WTC11 (cell line): ENCODE measurements around the gene ZNF814. TPM values are rescaled to one million over a fixed set of nuclear protein-coding genes. Genes with fewer than 3 reads are reported as not detected.

ENCODE experiments used
- CREM ChIP-seq: sonication (generic); formaldehyde crosslinking; IDR thresholded peaks from 2 replicates; pipeline ENCODE4 v1.8.1; 2022; ENCODE audit warnings: mild to moderate bottlenecking, missing genetic modification reagents, moderate library complexity
- EMX1 ChIP-seq: fragments of 250-450 bp; sonication (Bioruptor Pico); IDR thresholded peaks from 2 replicates; pipeline ENCODE4 v1.8.0; 2021; ENCODE audit warnings: mild to moderate bottlenecking
- ETV6 ChIP-seq: sonication (generic); formaldehyde crosslinking; IDR thresholded peaks from 2 replicates; pipeline ENCODE4 v1.8.1; 2022; ENCODE audit warnings: mild to moderate bottlenecking, missing genetic modification reagents
- GTF2I ChIP-seq: fragments of 250-450 bp; sonication (Bioruptor Pico); conservative IDR thresholded peaks from 2 replicates; pipeline ENCODE4 v1.4.0; 2021; ENCODE audit warnings: mild to moderate bottlenecking
- HMGA2 ChIP-seq: fragments of 250-450 bp; sonication (Bioruptor Pico); IDR thresholded peaks from 2 replicates; pipeline ENCODE4 v1.4.0; 2021; ENCODE audit warnings: mild to moderate bottlenecking, moderate library complexity
- IRF2 ChIP-seq: sonication (generic); formaldehyde crosslinking; IDR thresholded peaks from 2 replicates; pipeline ENCODE4 v1.8.0; 2022; ENCODE audit warnings: low read depth, missing genetic modification reagents, borderline replicate concordance
- KAT7 ChIP-seq: sonication (generic); formaldehyde crosslinking; IDR thresholded peaks from 2 replicates; pipeline ENCODE4 v1.8.1; 2023; ENCODE audit warnings: missing genetic modification reagents, mild to moderate bottlenecking, borderline replicate concordance
- NFATC4 ChIP-seq: fragments of 250-450 bp; sonication (Bioruptor Pico); IDR thresholded peaks from 2 replicates; pipeline ENCODE4 v1.9.0; 2021; ENCODE audit warnings: mild to moderate bottlenecking
- NFE2L1 ChIP-seq: sonication (generic); formaldehyde crosslinking; IDR thresholded peaks from 2 replicates; pipeline ENCODE4 v1.8.1; 2023; ENCODE audit warnings: missing genetic modification reagents
- NR2C2 ChIP-seq: sonication (generic); formaldehyde crosslinking; IDR thresholded peaks from 2 replicates; pipeline ENCODE4 v1.8.0; 2022; ENCODE audit warnings: mild to moderate bottlenecking, missing genetic modification reagents
- PRRX2 ChIP-seq: fragments of 250-450 bp; sonication (Bioruptor Pico); IDR thresholded peaks from 2 replicates; pipeline ENCODE4 v1.8.0; 2021; ENCODE audit warnings: mild to moderate bottlenecking
- TCF7 ChIP-seq: sonication (generic); formaldehyde crosslinking; IDR thresholded peaks from 2 replicates; pipeline ENCODE4 v1.8.0; 2022; ENCODE audit warnings: mild to moderate bottlenecking, low read depth, missing genetic modification reagents, moderate library complexity
- ZBTB21 ChIP-seq: sonication (generic); formaldehyde crosslinking; IDR thresholded peaks from 2 replicates; pipeline ENCODE4 v1.8.1; 2023; ENCODE audit warnings: mild to moderate bottlenecking, missing genetic modification reagents, borderline replicate concordance
- ZNF121 ChIP-seq: sonication (generic); formaldehyde crosslinking; IDR thresholded peaks from 2 replicates; pipeline ENCODE4 v1.8.0; 2023; ENCODE audit warnings: missing genetic modification reagents
- ZNF219 ChIP-seq: sonication (generic); formaldehyde crosslinking; IDR thresholded peaks from 2 replicates; pipeline ENCODE4 v1.8.0; 2023; ENCODE audit warnings: missing genetic modification reagents, mild to moderate bottlenecking, borderline replicate concordance
- ZNF263 ChIP-seq: sonication (generic); formaldehyde crosslinking; IDR thresholded peaks from 2 replicates; pipeline ENCODE4 v1.8.1; 2022; ENCODE audit warnings: low read depth, mild to moderate bottlenecking, moderate library complexity, missing genetic modification reagents
- total RNA-seq: library from RNA; stranded (reverse); gene quantifications from 3 replicates; pipeline ENCODE4 v1.2.3, GENCODE V29; 2021
- TF ChIP-seq, protein P1 (sequence below): sonication (generic); formaldehyde crosslinking; IDR thresholded peaks from 2 replicates; pipeline ENCODE4 v1.8.1; 2023; ENCODE audit warnings: mild to moderate bottlenecking, missing genetic modification reagents, borderline replicate concordance
- TF ChIP-seq, protein P2 (sequence below): fragments of 250-450 bp; sonication (Bioruptor Pico); IDR thresholded peaks from 2 replicates; pipeline ENCODE4 v1.8.0; 2021; ENCODE audit warnings: mild to moderate bottlenecking
- TF ChIP-seq, protein P3 (sequence below): fragments of 250-450 bp; sonication (Bioruptor Pico); IDR thresholded peaks from 2 replicates; pipeline ENCODE4 v1.9.0; 2021; ENCODE audit warnings: mild to moderate bottlenecking
- TF ChIP-seq, protein P4 (sequence below): fragments of 200-600 bp; IDR thresholded peaks from 2 replicates; pipeline ENCODE4 v1.8.0; 2022; ENCODE audit warnings: antibody characterized with exemption
- TF ChIP-seq, protein P5 (sequence below): sonication (generic); formaldehyde crosslinking; IDR thresholded peaks from 2 replicates; pipeline ENCODE4 v1.8.1; 2022; ENCODE audit warnings: mild to moderate bottlenecking, missing genetic modification reagents, moderate library complexity, borderline replicate concordance
- TF ChIP-seq, protein P6 (sequence below): sonication (generic); formaldehyde crosslinking; IDR thresholded peaks from 2 replicates; pipeline ENCODE4 v1.8.1; 2022; ENCODE audit warnings: low read depth, missing genetic modification reagents, borderline replicate concordance
- TF ChIP-seq, protein P7 (sequence below): fragments of 250-450 bp; sonication (Bioruptor Pico); IDR thresholded peaks from 2 replicates; pipeline ENCODE4 v1.9.0; 2021; ENCODE audit warnings: mild to moderate bottlenecking, borderline replicate concordance
- TF ChIP-seq, protein P8 (sequence below): sonication (generic); formaldehyde crosslinking; conservative IDR thresholded peaks from 2 replicates; pipeline ENCODE4 v1.8.1; 2022; ENCODE audit warnings: mild to moderate bottlenecking, missing genetic modification reagents

Gene ZNF814
- total RNA-seq, 1 experiment from 2014 or later, result 60.7 TPM

DNA sequence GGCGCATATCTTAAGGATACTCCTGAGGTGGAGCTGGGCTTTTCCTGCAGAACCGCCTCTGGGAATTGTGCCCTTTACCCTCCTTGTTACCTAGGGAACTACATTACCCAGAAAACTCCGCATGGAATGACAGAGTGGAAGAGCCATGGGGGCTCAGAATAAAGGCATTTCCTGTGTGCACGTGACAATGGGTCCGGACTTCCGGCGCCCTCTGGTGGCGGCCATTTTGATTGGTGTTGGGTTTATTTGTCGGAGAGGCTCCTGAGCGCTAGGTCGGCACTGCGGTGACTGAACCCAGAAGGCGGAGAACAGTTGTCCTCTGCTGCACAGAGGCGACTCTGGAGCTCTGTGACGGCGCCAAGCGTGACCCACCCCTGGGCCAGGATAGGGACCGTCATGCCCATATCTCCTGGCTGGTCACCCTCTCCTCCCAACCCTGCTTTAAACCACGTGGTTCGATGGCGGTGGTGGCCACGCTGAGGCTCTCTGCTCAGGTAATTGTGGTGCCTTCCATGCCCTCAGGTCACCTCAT, 58.7 kb downstream of the ZNF814 start, which contains the start of gene ZNF587B (continued):
- TF ChIP-seq ZNF219 (CRISPR knock-in tag) (no peak), NFE2L1 (0 out of 2 replicates have a peak, but pooled peaks have one; percentile 45), ZBTB21 (peak; percentile 43; the same call in 1 of the 2 replicates), NR2C2 (CRISPR knock-in tag) (no peak), KAT7 (CRISPR knock-in tag) (0 out of 2 replicates have a peak, but pooled peaks have one; percentile 68), GTF2I (CRISPR knock-in tag) (no peak), HMGA2 (CRISPR knock-in tag) (no peak; the same call in 1 of the 2 replicates), ETV6 (CRISPR knock-in tag) (no peak), NFATC4 (CRISPR knock-in tag) (no peak), IRF2 (no peak), TCF7 (CRISPR knock-in tag) (no peak), ZNF121 (CRISPR knock-in tag) (no peak), CREM (CRISPR knock-in tag) (no peak), EMX1 (CRISPR knock-in tag) (no peak), ZNF263 (no peak), PRRX2 (CRISPR knock-in tag) (no peak)
- TF ChIP-seq, protein P1, sequence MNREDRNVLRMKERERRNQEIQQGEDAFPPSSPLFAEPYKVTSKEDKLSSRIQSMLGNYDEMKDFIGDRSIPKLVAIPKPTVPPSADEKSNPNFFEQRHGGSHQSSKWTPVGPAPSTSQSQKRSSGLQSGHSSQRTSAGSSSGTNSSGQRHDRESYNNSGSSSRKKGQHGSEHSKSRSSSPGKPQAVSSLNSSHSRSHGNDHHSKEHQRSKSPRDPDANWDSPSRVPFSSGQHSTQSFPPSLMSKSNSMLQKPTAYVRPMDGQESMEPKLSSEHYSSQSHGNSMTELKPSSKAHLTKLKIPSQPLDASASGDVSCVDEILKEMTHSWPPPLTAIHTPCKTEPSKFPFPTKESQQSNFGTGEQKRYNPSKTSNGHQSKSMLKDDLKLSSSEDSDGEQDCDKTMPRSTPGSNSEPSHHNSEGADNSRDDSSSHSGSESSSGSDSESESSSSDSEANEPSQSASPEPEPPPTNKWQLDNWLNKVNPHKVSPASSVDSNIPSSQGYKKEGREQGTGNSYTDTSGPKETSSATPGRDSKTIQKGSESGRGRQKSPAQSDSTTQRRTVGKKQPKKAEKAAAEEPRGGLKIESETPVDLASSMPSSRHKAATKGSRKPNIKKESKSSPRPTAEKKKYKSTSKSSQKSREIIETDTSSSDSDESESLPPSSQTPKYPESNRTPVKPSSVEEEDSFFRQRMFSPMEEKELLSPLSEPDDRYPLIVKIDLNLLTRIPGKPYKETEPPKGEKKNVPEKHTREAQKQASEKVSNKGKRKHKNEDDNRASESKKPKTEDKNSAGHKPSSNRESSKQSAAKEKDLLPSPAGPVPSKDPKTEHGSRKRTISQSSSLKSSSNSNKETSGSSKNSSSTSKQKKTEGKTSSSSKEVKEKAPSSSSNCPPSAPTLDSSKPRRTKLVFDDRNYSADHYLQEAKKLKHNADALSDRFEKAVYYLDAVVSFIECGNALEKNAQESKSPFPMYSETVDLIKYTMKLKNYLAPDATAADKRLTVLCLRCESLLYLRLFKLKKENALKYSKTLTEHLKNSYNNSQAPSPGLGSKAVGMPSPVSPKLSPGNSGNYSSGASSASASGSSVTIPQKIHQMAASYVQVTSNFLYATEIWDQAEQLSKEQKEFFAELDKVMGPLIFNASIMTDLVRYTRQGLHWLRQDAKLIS, result no peak
- TF ChIP-seq, protein P2, sequence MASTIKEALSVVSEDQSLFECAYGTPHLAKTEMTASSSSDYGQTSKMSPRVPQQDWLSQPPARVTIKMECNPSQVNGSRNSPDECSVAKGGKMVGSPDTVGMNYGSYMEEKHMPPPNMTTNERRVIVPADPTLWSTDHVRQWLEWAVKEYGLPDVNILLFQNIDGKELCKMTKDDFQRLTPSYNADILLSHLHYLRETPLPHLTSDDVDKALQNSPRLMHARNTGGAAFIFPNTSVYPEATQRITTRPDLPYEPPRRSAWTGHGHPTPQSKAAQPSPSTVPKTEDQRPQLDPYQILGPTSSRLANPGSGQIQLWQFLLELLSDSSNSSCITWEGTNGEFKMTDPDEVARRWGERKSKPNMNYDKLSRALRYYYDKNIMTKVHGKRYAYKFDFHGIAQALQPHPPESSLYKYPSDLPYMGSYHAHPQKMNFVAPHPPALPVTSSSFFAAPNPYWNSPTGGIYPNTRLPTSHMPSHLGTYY, result no peak
- TF ChIP-seq, protein P3, sequence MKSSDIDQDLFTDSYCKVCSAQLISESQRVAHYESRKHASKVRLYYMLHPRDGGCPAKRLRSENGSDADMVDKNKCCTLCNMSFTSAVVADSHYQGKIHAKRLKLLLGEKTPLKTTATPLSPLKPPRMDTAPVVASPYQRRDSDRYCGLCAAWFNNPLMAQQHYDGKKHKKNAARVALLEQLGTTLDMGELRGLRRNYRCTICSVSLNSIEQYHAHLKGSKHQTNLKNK (CRISPR knock-in tag), result no peak
- TF ChIP-seq, protein P4, sequence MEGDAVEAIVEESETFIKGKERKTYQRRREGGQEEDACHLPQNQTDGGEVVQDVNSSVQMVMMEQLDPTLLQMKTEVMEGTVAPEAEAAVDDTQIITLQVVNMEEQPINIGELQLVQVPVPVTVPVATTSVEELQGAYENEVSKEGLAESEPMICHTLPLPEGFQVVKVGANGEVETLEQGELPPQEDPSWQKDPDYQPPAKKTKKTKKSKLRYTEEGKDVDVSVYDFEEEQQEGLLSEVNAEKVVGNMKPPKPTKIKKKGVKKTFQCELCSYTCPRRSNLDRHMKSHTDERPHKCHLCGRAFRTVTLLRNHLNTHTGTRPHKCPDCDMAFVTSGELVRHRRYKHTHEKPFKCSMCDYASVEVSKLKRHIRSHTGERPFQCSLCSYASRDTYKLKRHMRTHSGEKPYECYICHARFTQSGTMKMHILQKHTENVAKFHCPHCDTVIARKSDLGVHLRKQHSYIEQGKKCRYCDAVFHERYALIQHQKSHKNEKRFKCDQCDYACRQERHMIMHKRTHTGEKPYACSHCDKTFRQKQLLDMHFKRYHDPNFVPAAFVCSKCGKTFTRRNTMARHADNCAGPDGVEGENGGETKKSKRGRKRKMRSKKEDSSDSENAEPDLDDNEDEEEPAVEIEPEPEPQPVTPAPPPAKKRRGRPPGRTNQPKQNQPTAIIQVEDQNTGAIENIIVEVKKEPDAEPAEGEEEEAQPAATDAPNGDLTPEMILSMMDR, result peak; percentile 56
- TF ChIP-seq, protein P5, sequence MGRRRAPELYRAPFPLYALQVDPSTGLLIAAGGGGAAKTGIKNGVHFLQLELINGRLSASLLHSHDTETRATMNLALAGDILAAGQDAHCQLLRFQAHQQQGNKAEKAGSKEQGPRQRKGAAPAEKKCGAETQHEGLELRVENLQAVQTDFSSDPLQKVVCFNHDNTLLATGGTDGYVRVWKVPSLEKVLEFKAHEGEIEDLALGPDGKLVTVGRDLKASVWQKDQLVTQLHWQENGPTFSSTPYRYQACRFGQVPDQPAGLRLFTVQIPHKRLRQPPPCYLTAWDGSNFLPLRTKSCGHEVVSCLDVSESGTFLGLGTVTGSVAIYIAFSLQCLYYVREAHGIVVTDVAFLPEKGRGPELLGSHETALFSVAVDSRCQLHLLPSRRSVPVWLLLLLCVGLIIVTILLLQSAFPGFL (CRISPR knock-in tag), result no peak
- TF ChIP-seq, protein P6, sequence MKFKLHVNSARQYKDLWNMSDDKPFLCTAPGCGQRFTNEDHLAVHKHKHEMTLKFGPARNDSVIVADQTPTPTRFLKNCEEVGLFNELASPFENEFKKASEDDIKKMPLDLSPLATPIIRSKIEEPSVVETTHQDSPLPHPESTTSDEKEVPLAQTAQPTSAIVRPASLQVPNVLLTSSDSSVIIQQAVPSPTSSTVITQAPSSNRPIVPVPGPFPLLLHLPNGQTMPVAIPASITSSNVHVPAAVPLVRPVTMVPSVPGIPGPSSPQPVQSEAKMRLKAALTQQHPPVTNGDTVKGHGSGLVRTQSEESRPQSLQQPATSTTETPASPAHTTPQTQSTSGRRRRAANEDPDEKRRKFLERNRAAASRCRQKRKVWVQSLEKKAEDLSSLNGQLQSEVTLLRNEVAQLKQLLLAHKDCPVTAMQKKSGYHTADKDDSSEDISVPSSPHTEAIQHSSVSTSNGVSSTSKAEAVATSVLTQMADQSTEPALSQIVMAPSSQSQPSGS (CRISPR knock-in tag), result no peak
- TF ChIP-seq, protein P7, sequence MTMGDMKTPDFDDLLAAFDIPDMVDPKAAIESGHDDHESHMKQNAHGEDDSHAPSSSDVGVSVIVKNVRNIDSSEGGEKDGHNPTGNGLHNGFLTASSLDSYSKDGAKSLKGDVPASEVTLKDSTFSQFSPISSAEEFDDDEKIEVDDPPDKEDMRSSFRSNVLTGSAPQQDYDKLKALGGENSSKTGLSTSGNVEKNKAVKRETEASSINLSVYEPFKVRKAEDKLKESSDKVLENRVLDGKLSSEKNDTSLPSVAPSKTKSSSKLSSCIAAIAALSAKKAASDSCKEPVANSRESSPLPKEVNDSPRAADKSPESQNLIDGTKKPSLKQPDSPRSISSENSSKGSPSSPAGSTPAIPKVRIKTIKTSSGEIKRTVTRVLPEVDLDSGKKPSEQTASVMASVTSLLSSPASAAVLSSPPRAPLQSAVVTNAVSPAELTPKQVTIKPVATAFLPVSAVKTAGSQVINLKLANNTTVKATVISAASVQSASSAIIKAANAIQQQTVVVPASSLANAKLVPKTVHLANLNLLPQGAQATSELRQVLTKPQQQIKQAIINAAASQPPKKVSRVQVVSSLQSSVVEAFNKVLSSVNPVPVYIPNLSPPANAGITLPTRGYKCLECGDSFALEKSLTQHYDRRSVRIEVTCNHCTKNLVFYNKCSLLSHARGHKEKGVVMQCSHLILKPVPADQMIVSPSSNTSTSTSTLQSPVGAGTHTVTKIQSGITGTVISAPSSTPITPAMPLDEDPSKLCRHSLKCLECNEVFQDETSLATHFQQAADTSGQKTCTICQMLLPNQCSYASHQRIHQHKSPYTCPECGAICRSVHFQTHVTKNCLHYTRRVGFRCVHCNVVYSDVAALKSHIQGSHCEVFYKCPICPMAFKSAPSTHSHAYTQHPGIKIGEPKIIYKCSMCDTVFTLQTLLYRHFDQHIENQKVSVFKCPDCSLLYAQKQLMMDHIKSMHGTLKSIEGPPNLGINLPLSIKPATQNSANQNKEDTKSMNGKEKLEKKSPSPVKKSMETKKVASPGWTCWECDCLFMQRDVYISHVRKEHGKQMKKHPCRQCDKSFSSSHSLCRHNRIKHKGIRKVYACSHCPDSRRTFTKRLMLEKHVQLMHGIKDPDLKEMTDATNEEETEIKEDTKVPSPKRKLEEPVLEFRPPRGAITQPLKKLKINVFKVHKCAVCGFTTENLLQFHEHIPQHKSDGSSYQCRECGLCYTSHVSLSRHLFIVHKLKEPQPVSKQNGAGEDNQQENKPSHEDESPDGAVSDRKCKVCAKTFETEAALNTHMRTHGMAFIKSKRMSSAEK (CRISPR knock-in tag), result no peak
- TF ChIP-seq, protein P8, sequence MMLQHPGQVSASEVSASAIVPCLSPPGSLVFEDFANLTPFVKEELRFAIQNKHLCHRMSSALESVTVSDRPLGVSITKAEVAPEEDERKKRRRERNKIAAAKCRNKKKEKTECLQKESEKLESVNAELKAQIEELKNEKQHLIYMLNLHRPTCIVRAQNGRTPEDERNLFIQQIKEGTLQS, result no peak
